Stimulated activated CD4-positive, alpha-beta T cell treated with anti-CD3 and anti-CD28 coated beads, Interleukin-4, amount 100 ng/mL, for 24 hours (primary cell): ENCODE measurements around the gene RBPMS2.
"Not testable (repeated sequence)": the region's sequence is repeated elsewhere in the genome, so short reads cannot be mapped to it uniquely, and the experiment has no call there.

Experiments
- DNase-seq: peaks from one replicate; pipeline ENCODE4 v3.0.0-alpha.2; 2020

RBPMS2 gene

GRCh38 chr15:64749999-64750657 lies 25.3 kb downstream of the RBPMS2 start:
- no peak for DNase-seq

DNA sequence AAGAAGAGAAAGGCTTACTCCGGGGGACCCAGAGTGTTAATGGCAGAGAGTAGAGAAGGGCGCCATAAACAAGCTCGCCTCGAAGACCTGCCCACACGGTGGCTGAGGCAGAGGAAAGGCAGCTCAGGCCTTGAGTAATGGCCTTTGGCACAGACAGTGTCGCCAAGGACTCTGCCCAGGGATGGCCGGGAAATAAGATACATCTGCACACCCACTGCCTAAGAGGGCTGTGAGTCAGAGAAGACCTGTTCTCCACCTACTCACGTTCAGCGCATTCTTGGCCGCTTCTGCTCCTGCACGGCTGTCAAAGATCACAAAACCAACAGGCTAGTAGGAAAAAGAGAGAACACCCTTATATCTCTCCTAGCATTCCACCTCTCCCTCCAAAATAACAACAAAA lies 26.2 kb downstream of the RBPMS2 start:
- no peak for DNase-seq

DNA sequence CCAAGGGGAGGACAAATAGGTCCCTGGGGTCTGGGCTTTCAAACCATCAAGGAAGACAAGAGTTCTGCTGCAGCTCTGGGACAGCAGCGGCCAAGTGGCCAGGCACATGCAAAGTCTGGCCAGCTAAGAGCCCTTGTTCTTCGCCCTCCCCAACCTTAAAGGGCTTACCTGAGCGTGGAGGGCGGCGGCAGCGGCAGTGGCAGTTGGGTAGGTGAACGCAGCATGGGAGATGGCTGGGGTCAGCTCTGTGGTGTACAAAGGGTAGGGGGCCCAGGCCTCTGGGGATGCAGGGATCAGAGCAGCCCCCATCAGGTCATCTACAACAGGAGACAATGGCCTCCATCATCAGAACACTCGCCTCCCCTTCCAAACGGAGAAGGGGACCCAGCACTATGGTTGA lies 27.1 kb downstream of the RBPMS2 start:
- DNase-seq = no peak

- no peak for DNase-seq
Observed at GRCh38 chr15:64747578-64747977, 27.8 kb downstream of the RBPMS2 start.

GRCh38 chr15:64746921-64747320 lies 28.5 kb downstream of the RBPMS2 start:
- DNase-seq = no peak

GRCh38 chr15:64746356-64746755 lies 29.0 kb downstream of the RBPMS2 start:
- no peak for DNase-seq

- no peak for DNase-seq
Observed at GRCh38 chr15:64743691-64744090, 31.7 kb downstream of the RBPMS2 start.

- DNase-seq = no peak
Observed at GRCh38 chr15:64742921-64743320, 32.5 kb downstream of the RBPMS2 start.

DNA sequence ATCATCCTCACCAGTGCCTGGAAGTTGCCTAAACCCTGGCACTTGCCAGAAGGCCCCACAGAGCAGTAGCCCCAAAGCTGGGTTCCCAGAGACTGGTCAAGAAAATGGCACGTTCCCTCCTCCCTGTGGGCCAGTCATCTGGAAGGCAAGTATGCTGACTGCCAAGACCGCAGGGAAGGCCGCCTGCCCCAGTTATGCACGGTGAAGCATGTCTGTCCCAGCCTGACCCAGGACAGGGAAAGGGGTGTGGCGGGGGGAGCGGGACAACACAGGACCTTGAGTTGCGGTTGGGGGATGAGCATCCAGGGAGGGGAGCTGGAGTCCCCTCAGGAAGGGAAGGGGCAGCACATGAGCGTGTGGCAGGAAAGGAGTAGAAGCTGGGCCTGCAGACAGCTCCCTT lies 33.0 kb downstream of the RBPMS2 start:
- no peak for DNase-seq

DNA sequence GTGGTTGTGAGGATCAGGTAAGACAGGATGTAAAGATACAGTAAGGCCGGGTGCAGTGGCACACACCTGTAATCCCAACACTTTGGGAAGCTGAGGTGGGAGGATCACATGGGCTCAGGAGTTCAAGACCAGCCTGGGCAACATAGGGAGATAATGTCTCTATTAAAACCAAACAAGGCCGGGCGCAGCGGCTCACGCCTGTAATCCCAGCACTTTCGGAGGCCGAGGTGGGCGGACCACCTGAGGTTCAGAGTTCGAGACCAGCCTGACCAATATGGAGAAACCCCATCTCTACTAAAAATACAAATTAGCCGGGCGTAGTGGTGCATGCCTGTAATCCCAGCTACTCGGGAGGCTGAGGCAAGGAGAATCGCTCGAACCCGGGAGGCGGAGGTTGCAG lies 33.7 kb downstream of the RBPMS2 start:
- not testable (repeated sequence) for DNase-seq

- DNase-seq = no peak
Observed at GRCh38 chr15:64740311-64741170, 34.8 kb downstream of the RBPMS2 start.

DNA sequence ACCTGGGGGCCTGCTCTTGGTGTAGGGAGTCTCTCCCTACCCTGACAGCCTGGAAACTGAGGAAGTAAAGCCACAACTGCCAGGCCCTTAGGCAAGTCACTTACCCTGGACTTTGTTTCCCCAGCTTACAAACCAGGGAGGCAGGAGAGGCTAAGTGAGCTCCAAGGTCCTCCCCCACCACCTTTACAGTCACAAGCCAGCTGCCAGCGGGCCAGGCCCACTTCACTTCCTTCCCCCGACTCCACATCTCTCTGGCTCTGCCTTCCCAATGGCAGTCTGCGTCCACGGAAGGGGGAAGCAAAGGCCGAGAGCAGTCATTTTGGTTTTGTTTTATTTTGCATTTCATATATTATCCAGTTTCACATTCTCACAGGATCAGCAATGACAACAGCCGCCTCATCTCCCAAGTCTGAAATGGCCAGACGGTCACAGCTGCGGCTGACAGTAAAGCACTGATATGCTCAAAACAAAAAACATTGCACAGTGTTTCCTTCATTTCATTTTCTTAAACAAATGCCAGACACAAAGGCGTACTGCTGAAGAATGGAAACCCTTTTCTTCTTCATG lies 35.7 kb downstream of the RBPMS2 start:
- DNase-seq = no peak

DNA sequence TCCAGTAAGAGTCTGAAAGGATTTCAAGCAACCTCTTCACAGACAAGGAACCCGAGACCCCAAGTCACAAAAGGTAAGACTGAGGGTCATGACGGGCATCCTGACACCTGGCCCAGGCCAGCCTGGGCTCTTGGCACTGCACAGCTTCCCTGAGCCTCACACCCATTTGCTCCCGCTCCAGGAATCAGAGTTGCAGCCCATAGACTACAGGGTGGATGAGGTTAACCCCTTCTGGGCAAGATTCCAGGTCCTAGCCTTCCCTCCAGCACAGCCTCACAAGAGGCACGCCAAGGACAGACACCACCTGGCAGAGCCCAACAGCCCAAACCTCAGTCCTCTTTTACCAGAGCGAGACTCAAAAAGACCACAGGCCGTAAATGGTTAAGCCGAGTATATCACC lies 36.2 kb downstream of the RBPMS2 start:
- no peak for DNase-seq

GRCh38 chr15:64738226-64739095 lies 36.9 kb downstream of the RBPMS2 start:
- DNase-seq = no peak

DNA sequence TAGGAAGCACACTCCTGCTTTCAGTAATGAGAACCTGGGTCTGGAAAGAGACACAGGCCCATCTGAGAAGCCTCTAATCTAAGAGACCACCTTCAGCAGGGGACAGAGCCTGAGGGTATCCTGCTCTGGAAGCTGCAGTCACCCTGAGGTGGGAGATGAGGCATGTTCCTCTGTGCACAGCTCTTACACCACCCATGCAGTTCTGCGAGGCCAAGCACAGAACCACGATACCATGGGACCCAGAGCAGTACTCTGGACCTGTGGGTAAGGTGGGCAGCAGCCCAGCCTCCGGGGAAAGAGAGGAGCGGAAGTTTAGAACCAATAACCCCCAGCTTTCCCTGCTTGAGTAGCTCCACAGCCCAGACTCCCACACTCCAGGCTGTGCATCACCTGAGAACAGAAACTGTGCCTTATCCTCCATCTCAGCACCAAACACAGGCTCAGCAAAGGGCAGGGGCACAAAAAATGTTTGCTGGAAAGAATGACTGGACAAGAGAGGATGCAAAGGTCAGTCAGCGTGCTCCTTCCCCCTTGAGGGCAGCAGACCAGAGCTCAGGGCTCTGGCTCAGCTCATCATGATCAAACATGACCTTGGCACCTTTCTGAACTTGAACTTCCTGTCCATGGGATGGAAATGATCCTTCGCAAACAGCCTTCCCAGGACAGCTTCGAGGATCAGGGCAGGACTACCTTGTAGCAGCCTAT lies 43.1 kb downstream of the RBPMS2 start:
- DNase-seq = no peak

- no peak for DNase-seq
Observed at GRCh38 chr15:64731805-64732151, 43.6 kb downstream of the RBPMS2 start.

GRCh38 chr15:64731012-64731804 lies 44.2 kb downstream of the RBPMS2 start:
- DNase-seq = peak; percentile 90

DNA sequence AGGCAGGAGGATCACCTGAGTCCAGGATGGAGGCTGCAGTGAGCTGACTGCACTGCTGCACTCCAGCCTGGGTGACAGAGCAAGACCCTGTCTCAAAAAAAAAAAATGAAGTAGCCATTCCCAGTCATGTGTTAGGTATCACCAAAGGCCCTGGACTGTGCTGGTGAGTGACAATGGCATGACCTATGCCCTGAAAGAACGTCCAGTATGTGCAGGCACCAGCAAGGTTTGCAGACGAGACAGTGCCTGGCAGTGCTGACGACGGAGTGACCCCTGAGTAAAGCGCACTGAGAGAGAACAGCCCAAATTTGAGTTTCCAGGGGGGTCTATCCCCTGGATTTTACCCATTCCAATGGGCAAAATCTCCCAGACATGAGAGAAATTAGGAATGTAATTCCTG lies 45.2 kb downstream of the RBPMS2 start:
- DNase-seq = no peak

GRCh38 chr15:64720188-64720587 lies 55.2 kb downstream of the RBPMS2 start:
- DNase-seq = no peak

GRCh38 chr15:64717735-64718495 lies 57.5 kb downstream of the RBPMS2 start:
- no peak for DNase-seq

DNA sequence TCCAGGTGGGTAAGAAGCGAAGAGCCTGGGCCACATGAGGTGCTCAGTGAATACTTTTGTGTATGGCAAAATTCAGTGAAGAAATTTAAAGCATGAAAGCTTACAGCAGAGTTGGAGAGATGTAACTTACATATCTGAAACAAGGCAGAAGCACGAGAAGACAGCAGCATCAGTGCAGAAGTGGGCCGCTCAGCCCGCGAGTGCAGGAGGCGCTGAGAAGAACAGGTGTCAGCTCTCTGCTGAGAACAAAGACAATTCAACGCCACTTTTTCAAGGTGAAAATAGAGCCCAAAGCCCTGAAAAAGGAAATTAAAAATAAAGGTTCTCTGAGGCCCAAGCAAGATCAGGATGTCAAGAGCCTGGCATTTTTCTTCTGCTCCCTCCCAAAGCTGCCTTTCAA lies 58.3 kb downstream of the RBPMS2 start:
- no peak for DNase-seq
